ENCODE results near the gene MDM2. TPM values are rescaled to one million over a fixed set of nuclear protein-coding genes. Genes with fewer than 3 reads are reported as not detected.

Gene MDM2
- total and polyA plus RNA-seq, 2 of the 13 experiments (the other 11 are each of a cell fraction or from before 2014, with no cell fraction given), result 29.3 to 314 TPM

DNA sequence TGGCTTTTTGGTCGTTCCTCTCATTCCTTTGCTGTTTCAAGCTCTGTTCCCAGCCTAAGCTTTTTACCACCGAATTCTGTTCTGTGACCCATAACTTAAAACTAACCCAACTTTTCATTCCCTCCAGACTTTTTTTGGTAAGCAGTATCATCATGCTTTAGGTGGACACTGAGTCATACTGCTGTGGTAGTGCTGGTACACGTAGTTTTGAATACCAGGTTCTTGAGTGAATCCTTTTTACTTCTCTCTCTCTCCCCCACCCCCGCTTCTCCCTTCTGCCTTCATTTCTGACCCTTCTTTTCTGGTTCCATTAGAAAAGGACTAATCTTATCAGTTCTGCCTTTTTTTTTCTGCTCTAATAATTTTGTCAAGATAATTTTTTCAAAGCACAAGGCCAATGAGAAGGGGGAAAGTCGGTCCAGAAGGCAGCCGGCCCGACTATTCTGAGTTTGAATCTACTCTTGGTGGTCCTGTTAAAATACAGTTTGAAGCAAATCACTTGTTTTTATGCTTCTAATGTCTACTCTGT is 2.3 kb upstream of the MDM2 start:
- no TSS peak for BruUV-seq (replicated peaks)
- H3K27ac ChIP-seq (ENCODE audit: extremely low read length, insufficient read depth, low read length), result peak overlapping the region; percentile 99
- H3K4me2 ChIP-seq (ENCODE audit: low read depth, low read length), result peak overlapping the region; percentile 88
- ChIA-PET POLR2A (interaction anchor here (1.3 to 3.2 kb wide), 3 partner anchors 18 to 120 kb away, joined by 4 to 51 read pairs (median 19); partner anchors contain the start of gene SLC35E3), CTCF (ENCODE audit: low intra/inter-chr PET ratio, low total read pairs) (no interaction called here)
- H3K4me1 ChIP-seq (ENCODE audit: insufficient read depth, low read length), result peaks cover 21% of the 10 kb centered on the region
- peaks cover 0 to 5% of the 10 kb centered on the region in 2 experiments; a peak in 1 of 5 replicates for H3K27me3 ChIP-seq (ENCODE audit: control insufficient read depth in 1 of 2, insufficient read depth in 2 of 2, low read length in 2 of 2)
- FAIRE-seq (no peak), ATAC-seq (no peak), DNase-seq (ENCODE audit: low spot score) (no peak)
- in situ Hi-C loops (cut with HindIII; ENCODE audit: extremely low pct_ligation_motif_present, low pct_unique_long_range_greater_than_20kb) (loop anchor here (5.0 kb wide), 1 partner anchor 58 kb away; the partner anchor contains the start of gene SLC35E3), intact Hi-C loops (cut with micrococcal nuclease; ENCODE audit: unreplicated experiment) (loop anchor here (2.0 to 5.0 kb wide), 2 partner anchors 17 to 193 kb away; partner anchors contain the start of gene RAP1B)
- peak overlapping the region; percentile 92 for H3K9ac ChIP-seq (ENCODE audit: insufficient read depth, low read depth, low read length)
- H3K4me3 ChIP-seq (replicated peaks in 1 of 3; ENCODE audit: insufficient read depth in 1 of 3, low read depth in 2 of 3, low read length in 3 of 3), result peak overlapping the region; percentile 82 to 93 (median 88)
- peaks cover 4% of the 10 kb centered on the region for H4K20me1 ChIP-seq (ENCODE audit: insufficient read depth, low read length)
- H2AFZ ChIP-seq (ENCODE audit: low read length), result no peak overlapping the region
- H3K9me3 ChIP-seq (ENCODE audit: low read length), result no peaks in the 10 kb centered on the region
- peaks cover 47% of the 10 kb centered on the region for H3K79me2 ChIP-seq (ENCODE audit: insufficient read depth, low read length)
- WGBS (ENCODE audit: low lambda C conversion rate), result under 1% methylated on average over 7 of the region's 7 CpGs
- H3K36me3 ChIP-seq (replicated peaks in 1 of 2; ENCODE audit: control insufficient read depth in 1 of 2, insufficient read depth in 2 of 2, low read length in 2 of 2), result no peaks in the 10 kb centered on the region
- TF ChIP-seq, protein P1, sequence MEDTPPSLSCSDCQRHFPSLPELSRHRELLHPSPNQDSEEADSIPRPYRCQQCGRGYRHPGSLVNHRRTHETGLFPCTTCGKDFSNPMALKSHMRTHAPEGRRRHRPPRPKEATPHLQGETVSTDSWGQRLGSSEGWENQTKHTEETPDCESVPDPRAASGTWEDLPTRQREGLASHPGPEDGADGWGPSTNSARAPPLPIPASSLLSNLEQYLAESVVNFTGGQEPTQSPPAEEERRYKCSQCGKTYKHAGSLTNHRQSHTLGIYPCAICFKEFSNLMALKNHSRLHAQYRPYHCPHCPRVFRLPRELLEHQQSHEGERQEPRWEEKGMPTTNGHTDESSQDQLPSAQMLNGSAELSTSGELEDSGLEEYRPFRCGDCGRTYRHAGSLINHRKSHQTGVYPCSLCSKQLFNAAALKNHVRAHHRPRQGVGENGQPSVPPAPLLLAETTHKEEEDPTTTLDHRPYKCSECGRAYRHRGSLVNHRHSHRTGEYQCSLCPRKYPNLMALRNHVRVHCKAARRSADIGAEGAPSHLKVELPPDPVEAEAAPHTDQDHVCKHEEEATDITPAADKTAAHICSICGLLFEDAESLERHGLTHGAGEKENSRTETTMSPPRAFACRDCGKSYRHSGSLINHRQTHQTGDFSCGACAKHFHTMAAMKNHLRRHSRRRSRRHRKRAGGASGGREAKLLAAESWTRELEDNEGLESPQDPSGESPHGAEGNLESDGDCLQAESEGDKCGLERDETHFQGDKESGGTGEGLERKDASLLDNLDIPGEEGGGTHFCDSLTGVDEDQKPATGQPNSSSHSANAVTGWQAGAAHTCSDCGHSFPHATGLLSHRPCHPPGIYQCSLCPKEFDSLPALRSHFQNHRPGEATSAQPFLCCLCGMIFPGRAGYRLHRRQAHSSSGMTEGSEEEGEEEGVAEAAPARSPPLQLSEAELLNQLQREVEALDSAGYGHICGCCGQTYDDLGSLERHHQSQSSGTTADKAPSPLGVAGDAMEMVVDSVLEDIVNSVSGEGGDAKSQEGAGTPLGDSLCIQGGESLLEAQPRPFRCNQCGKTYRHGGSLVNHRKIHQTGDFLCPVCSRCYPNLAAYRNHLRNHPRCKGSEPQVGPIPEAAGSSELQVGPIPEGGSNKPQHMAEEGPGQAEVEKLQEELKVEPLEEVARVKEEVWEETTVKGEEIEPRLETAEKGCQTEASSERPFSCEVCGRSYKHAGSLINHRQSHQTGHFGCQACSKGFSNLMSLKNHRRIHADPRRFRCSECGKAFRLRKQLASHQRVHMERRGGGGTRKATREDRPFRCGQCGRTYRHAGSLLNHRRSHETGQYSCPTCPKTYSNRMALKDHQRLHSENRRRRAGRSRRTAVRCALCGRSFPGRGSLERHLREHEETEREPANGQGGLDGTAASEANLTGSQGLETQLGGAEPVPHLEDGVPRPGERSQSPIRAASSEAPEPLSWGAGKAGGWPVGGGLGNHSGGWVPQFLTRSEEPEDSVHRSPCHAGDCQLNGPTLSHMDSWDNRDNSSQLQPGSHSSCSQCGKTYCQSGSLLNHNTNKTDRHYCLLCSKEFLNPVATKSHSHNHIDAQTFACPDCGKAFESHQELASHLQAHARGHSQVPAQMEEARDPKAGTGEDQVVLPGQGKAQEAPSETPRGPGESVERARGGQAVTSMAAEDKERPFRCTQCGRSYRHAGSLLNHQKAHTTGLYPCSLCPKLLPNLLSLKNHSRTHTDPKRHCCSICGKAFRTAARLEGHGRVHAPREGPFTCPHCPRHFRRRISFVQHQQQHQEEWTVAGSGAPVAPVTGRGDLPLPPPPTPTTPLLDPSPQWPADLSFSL (CRISPR knock-in tag; IDR thresholded peaks at IDR 0.05), result no peak
- TF ChIP-seq NFIC (IDR thresholded peaks at IDR 0.05; ENCODE audit: low read length), result 0 out of 2 replicates have a peak, but pooled peaks have one; percentile 46
- TF ChIP-seq, protein P2, sequence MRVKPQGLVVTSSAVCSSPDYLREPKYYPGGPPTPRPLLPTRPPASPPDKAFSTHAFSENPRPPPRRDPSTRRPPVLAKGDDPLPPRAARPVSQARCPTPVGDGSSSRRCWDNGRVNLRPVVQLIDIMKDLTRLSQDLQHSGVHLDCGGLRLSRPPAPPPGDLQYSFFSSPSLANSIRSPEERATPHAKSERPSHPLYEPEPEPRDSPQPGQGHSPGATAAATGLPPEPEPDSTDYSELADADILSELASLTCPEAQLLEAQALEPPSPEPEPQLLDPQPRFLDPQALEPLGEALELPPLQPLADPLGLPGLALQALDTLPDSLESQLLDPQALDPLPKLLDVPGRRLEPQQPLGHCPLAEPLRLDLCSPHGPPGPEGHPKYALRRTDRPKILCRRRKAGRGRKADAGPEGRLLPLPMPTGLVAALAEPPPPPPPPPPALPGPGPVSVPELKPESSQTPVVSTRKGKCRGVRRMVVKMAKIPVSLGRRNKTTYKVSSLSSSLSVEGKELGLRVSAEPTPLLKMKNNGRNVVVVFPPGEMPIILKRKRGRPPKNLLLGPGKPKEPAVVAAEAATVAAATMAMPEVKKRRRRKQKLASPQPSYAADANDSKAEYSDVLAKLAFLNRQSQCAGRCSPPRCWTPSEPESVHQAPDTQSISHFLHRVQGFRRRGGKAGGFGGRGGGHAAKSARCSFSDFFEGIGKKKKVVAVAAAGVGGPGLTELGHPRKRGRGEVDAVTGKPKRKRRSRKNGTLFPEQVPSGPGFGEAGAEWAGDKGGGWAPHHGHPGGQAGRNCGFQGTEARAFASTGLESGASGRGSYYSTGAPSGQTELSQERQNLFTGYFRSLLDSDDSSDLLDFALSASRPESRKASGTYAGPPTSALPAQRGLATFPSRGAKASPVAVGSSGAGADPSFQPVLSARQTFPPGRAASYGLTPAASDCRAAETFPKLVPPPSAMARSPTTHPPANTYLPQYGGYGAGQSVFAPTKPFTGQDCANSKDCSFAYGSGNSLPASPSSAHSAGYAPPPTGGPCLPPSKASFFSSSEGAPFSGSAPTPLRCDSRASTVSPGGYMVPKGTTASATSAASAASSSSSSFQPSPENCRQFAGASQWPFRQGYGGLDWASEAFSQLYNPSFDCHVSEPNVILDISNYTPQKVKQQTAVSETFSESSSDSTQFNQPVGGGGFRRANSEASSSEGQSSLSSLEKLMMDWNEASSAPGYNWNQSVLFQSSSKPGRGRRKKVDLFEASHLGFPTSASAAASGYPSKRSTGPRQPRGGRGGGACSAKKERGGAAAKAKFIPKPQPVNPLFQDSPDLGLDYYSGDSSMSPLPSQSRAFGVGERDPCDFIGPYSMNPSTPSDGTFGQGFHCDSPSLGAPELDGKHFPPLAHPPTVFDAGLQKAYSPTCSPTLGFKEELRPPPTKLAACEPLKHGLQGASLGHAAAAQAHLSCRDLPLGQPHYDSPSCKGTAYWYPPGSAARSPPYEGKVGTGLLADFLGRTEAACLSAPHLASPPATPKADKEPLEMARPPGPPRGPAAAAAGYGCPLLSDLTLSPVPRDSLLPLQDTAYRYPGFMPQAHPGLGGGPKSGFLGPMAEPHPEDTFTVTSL (CRISPR knock-in tag; IDR thresholded peaks at IDR 0.05; ENCODE audit: borderline replicate concordance), result no peak

All from HepG2 (cell line).